H1 (cell line): ENCODE measurements around the gene TBC1D7. TPM values are rescaled to one million over a fixed set of nuclear protein-coding genes. Genes with fewer than 3 reads are reported as not detected.
"Not testable (repeated sequence)": the region's sequence is repeated elsewhere in the genome, so short reads cannot be mapped to it uniquely, and the experiment has no call there.

Experiments used
- CTCF ChIA-PET: fragments of 300-600 bp; sonication (Branson Sonifier 250); formaldehyde crosslinking; loops from one replicate; lab custom pipeline; 2021; ENCODE audit not compliant: partially characterized antibody; lab: Charles Lee
- POLR2A ChIA-PET: fragments of 300-600 bp; sonication (Branson Sonifier 250); formaldehyde crosslinking; loops from one replicate; lab custom pipeline; 2021; ENCODE audit warnings: inconsistent platforms; ENCODE audit not compliant: partially characterized antibody; lab: Charles Lee
- DNase-seq, 2 experiments: peaks; one replicate each; pipeline versions ENCODE4 v3.0.0 to v3.0.0-alpha.2; 2010 to 2022; ENCODE audit warnings: low spot score in 2 of 2, low read depth in 1 of 2, mixed read lengths in 1 of 2
- FAIRE-seq: peaks from 2 replicates; lab custom pipeline; 2011; peaks lifted over from hg19 to GRCh38; lab: Jason Lieb, UNC
- H2AFZ ChIP-seq: 2 replicates; pipeline ENCODE4 v1.8.1; 2012; ENCODE audit warnings: low read length, inconsistent platforms
- H2AK5ac ChIP-seq: 2 replicates; pipeline ENCODE4 v1.6.1; 2013; ENCODE audit warnings: low read depth, low read length
- H2BK120ac ChIP-seq: replicated peaks from 2 replicates; pipeline ENCODE3; 2013; ENCODE audit warnings: low read depth, low read length, inconsistent platforms
- H2BK12ac ChIP-seq: 2 replicates; pipeline ENCODE4 v1.6.1; 2013; ENCODE audit warnings: low read depth, low read length
- H2BK15ac ChIP-seq: 2 replicates; pipeline ENCODE4 v1.6.1; 2013; ENCODE audit warnings: low read length
- H2BK20ac ChIP-seq: 2 replicates; pipeline ENCODE4 v1.6.1; 2013; ENCODE audit warnings: low read length
- H2BK5ac ChIP-seq: 2 replicates; pipeline ENCODE4 v1.6.1; 2013; ENCODE audit warnings: low read depth, low read length
- H3K14ac ChIP-seq: 2 replicates; pipeline ENCODE4 v1.6.1; 2013; ENCODE audit warnings: inconsistent platforms; ENCODE audit not compliant: insufficient read length
- H3K18ac ChIP-seq: 2 replicates; pipeline ENCODE4 v1.6.1; 2013; ENCODE audit warnings: low read length; ENCODE audit errors: extremely low read depth
- H3K23ac ChIP-seq: 2 replicates; pipeline ENCODE4 v1.6.1; 2013; ENCODE audit warnings: inconsistent platforms; ENCODE audit not compliant: insufficient read length
- H3K23me2 ChIP-seq: 2 replicates; pipeline ENCODE4 v1.6.1; 2013; ENCODE audit warnings: low read depth, low read length
- H3K27ac ChIP-seq: 2 replicates; pipeline ENCODE4 v1.6.1; 2011; ENCODE audit warnings: low read depth, low read length, inconsistent platforms
- H3K27me3 ChIP-seq, 4 experiments: replicated peaks in 1 of 4; 1 replicate in 1 of 4; 2 replicates in 3 of 4; pipeline versions ENCODE4 v1.6.1 to v1.8.1; 2011 to 2013; ENCODE audit warnings: low read length in 3 of 4, mild to moderate bottlenecking in 3 of 4, inconsistent platforms in 2 of 4, mixed read lengths in 2 of 4, moderate library complexity in 1 of 4; ENCODE audit not compliant: control insufficient read depth in 3 of 4, insufficient read depth in 3 of 4; ENCODE audit errors: extremely low read depth in 1 of 4
- H3K36me3 ChIP-seq, 4 experiments: 2 replicates each; pipeline versions ENCODE4 v1.6.1 to v1.8.1; 2011 to 2013; ENCODE audit warnings: mild to moderate bottlenecking in 4 of 4, low read length in 3 of 4, moderate library complexity in 2 of 4, control low read depth in 1 of 4, inconsistent platforms in 1 of 4; ENCODE audit not compliant: insufficient read depth in 4 of 4, control insufficient read depth in 2 of 4
- H3K4ac ChIP-seq: replicated peaks from 2 replicates; pipeline ENCODE3; 2013; ENCODE audit warnings: low read length, low read depth, mixed read lengths, inconsistent platforms; ENCODE audit not compliant: insufficient read length
- H3K4me1 ChIP-seq, 4 experiments: replicated peaks in 1 of 4; 1 replicate in 1 of 4; 2 replicates in 3 of 4; pipeline versions ENCODE4 v1.6.1 to v1.8.1; 2011 to 2013; ENCODE audit warnings: low read length in 3 of 4, inconsistent platforms in 2 of 4, mixed read lengths in 1 of 4; ENCODE audit not compliant: insufficient read depth in 4 of 4, control insufficient read depth in 3 of 4
- H3K4me2 ChIP-seq, 2 experiments: 2 replicates each; pipeline versions ENCODE4 v1.6.1 to v1.8.1; 2011 to 2013; ENCODE audit warnings: low read depth in 2 of 2, low read length in 2 of 2, control low read depth in 1 of 2, inconsistent platforms in 1 of 2, mild to moderate bottlenecking in 1 of 2; ENCODE audit not compliant: insufficient read depth in 1 of 2
- H3K4me3 ChIP-seq, 4 experiments: fragments of 200-600, 300-600 bp in 1 of 4; sonication (generic), shearing (Covaris generic), sonication (Bioruptor Twin) in 1 of 4; 2 replicates each; pipeline versions ENCODE4 v1.5.1 to v1.8.1; 2011 to 2016; ENCODE audit warnings: low read length in 4 of 4, low read depth in 3 of 4, control low read depth in 2 of 4, inconsistent platforms in 2 of 4, mild to moderate bottlenecking in 2 of 4, mixed read lengths in 1 of 4, moderate library complexity in 1 of 4; ENCODE audit not compliant: insufficient read depth in 2 of 4; ENCODE audit errors: extremely low read depth in 1 of 4
- H3K56ac ChIP-seq: replicated peaks from 2 replicates; pipeline ENCODE3; 2013; ENCODE audit warnings: low read depth, mild to moderate bottlenecking, mixed read lengths, low read length, inconsistent platforms; ENCODE audit not compliant: insufficient read length
- H3K79me1 ChIP-seq: 2 replicates; pipeline ENCODE4 v1.6.1; 2013; ENCODE audit warnings: low read depth, low read length, control low read depth
- H3K79me2 ChIP-seq, 2 experiments: 2 replicates each; pipeline versions ENCODE4 v1.6.1 to v1.8.1; 2012 to 2013; ENCODE audit warnings: low read length in 2 of 2, mild to moderate bottlenecking in 2 of 2, inconsistent platforms in 1 of 2; ENCODE audit not compliant: insufficient read depth in 2 of 2, control insufficient read depth in 1 of 2
- H3K9ac ChIP-seq, 4 experiments: replicated peaks in 1 of 4; 1 replicate in 1 of 4; 2 replicates in 3 of 4; pipeline versions ENCODE4 v1.6.1 to v1.8.1; 2011 to 2013; ENCODE audit warnings: low read depth in 3 of 4, low read length in 3 of 4, control low read depth in 2 of 4, mild to moderate bottlenecking in 2 of 4, moderate library complexity in 2 of 4, inconsistent platforms in 1 of 4; ENCODE audit errors: extremely low read depth in 1 of 4
- H3K9me3 ChIP-seq, 2 experiments: 2 replicates each; pipeline versions ENCODE4 v1.6.1 to v1.8.1; 2012 to 2013; ENCODE audit warnings: mild to moderate bottlenecking in 2 of 2, moderate library complexity in 2 of 2, control low read depth in 1 of 2, inconsistent platforms in 1 of 2, low read depth in 1 of 2, low read length in 1 of 2, mixed read lengths in 1 of 2; ENCODE audit not compliant: insufficient read depth in 2 of 2
- H4K20me1 ChIP-seq, 2 experiments: replicated peaks in 1 of 2; 2 replicates each; pipeline versions ENCODE3 to v1.8.1; 2011 to 2013; ENCODE audit warnings: inconsistent platforms in 2 of 2, low read length in 2 of 2, mild to moderate bottlenecking in 1 of 2; ENCODE audit not compliant: insufficient read depth in 2 of 2, control insufficient read depth in 1 of 2
- H4K5ac ChIP-seq: 2 replicates; pipeline ENCODE4 v1.6.1; 2013; ENCODE audit warnings: low read length, low read depth, mixed read lengths, inconsistent platforms; ENCODE audit not compliant: insufficient read length
- H4K8ac ChIP-seq: 2 replicates; pipeline ENCODE4 v1.8.0; 2013; ENCODE audit warnings: mild to moderate bottlenecking, moderate library complexity, low read length, inconsistent platforms; ENCODE audit not compliant: insufficient read depth; ENCODE audit errors: extremely low read depth
- H4K91ac ChIP-seq: replicated peaks from 2 replicates; pipeline ENCODE3; 2013; ENCODE audit warnings: low read length, mixed read lengths, inconsistent platforms; ENCODE audit not compliant: insufficient read length
- WGBS, 2 experiments: shearing (Covaris generic) in 1 of 2; methylation state at CpG; one replicate each; pipeline versions ENCODE4 v1.1.6 to v1.1.7; 2013 to 2015; ENCODE audit warnings: low lambda C conversion rate in 2 of 2, mixed read lengths in 2 of 2, inconsistent platforms in 1 of 2, low coverage in 1 of 2, missing lambda C conversion rate in 1 of 2; ENCODE audit not compliant: insufficient replicate concordance in 2 of 2, insufficient coverage in 1 of 2, insufficient read length in 1 of 2; ENCODE audit errors: extremely low coverage in 1 of 2, missing lambda C conversion rate in 1 of 2; 5-methylcytosine and 5-hydroxymethylcytosine counted together
- polyA plus RNA-seq, 7 experiments: library from polyadenylated mRNA; depleted of rRNA in 3 of 7; stranded (reverse) in 5 of 7; unstranded in 2 of 7; fragments of >200 nt in 5 of 7; fragments of 200-250 nt in 2 of 7; gene quantifications; 1 replicate in 5 of 7; 2 replicates in 1 of 7; 4 replicates in 1 of 7; pipeline versions ENCODE4 v1.2.1 to v1.2.3, GENCODE V29; 2011 to 2013; ENCODE audit warnings: missing spikeins in 2 of 7, mixed read lengths in 2 of 7
- total RNA-seq: library from RNA; stranded (reverse); fragmentation: NEBNext Ultra II Directional; extraction: Animal tissue kit (Norgen Biotek cat#: 25700); gene quantifications from 2 replicates; pipeline ENCODE4 v1.2.1, GENCODE V29; 2021

Gene TBC1D7
- total and polyA plus RNA-seq, 2 of the 8 experiments (the other 6 are each of a cell fraction or from before 2014, with no cell fraction given), result 46.1 to 55.2 TPM

DNA sequence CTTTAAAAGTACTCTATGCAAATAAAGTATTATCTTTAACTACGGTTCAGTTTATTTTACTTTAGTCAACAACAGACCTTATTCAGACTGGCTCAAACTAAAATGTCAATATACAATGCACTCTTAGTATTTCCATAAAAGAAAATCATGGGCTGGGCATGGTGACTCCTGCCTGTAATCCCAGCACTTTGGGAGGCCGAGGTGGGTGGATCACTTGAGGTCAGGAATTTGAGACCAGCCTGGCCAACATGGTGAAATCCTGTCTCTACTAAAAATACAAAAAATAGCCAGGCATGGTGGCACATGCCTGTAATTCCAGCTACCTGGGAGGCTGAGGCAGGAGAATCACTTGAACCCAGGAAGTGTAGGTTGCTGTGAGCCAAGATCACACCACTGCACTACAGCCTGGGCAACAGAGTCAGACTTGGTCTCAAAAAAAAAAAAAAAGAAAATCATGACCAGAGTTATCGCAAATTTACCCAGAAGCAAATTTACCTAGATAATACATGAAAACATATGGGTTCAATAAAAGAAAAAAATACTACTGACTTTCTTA, 2.2 kb downstream of the TBC1D7 start:
- H3K4me2 ChIP-seq, CTCF ChIA-PET: not testable (repeated sequence)

More for the DNA sequence above, 2.2 kb downstream of the TBC1D7 start:
- not testable (repeated sequence) for H2BK12ac ChIP-seq, H3K4me3 ChIP-seq, H3K23ac ChIP-seq, H2BK15ac ChIP-seq, H2AK5ac ChIP-seq, H2AFZ ChIP-seq, H3K4me1 ChIP-seq, H3K9ac ChIP-seq, H3K56ac ChIP-seq, H4K91ac ChIP-seq, H4K8ac ChIP-seq, H3K27ac ChIP-seq, H2BK120ac ChIP-seq, H4K5ac ChIP-seq, H4K20me1 ChIP-seq, H3K4ac ChIP-seq, H2BK20ac ChIP-seq, H3K79me1 ChIP-seq, H3K14ac ChIP-seq, H3K27me3 ChIP-seq, H2BK5ac ChIP-seq, FAIRE-seq, DNase-seq, H3K9me3 ChIP-seq, H3K18ac ChIP-seq, H3K23me2 ChIP-seq
- POLR2A ChIA-PET, result interaction anchor here (0.7 to 1.1 kb wide), 2 partner anchors 10 to 14 kb away, joined by 3 read pairs; no protein-coding TSS in a partner anchor
- peaks cover 6 to 45% (median 34%) of the 10 kb centered on the region in 4 experiments; a peak in 7 of 8 replicates for H3K36me3 ChIP-seq
- 94% methylated on average over 3 of the region's 3 CpGs; no CpG with 5 or more reads in 1 of the 2 experiments for WGBS, 2 experiments
- H3K79me2 ChIP-seq, result peaks cover 0 to 22% of the 10 kb centered on the region in 2 experiments; a peak in 3 of 4 replicates
